HepG2 (cell line): ENCODE data around the gene PIK3R1. TPM values are rescaled to one million over a fixed set of nuclear protein-coding genes. Genes with fewer than 3 reads are reported as not detected.

ENCODE experiments used
- ATAC-seq: fragments of 200-7000 bp; cut with Tn5 transposase; 3 replicates; pipeline ENCODE4 v1.9.1; 2020; ENCODE audit warnings: mild to moderate bottlenecking, moderate library complexity
- BruUV-seq: library from RNA; stranded (reverse); fragments of 400-500 nt; replicated peaks from 2 replicates; lab custom pipeline; 2021; lab: Mats Ljungman, UMichigan
- CTCF ChIA-PET: fragments of 300-600 bp; formaldehyde crosslinking; extraction: SDS; loops from one replicate; lab custom pipeline; 2021; ENCODE audit warnings: low total read pairs, inconsistent platforms, low intra/inter-chr PET ratio; lab: Yijun Ruan, JAX
- POLR2A ChIA-PET: fragments of 350-600 bp; sonication (Branson Sonifier 250); formaldehyde crosslinking; loops from one replicate; lab custom pipeline; 2020; ENCODE audit warnings: antibody characterized with exemption, inconsistent platforms; lab: Yijun Ruan, JAX
- DNase-seq: peaks from one replicate; pipeline ENCODE4 v3.0.0-alpha.2; 2015; ENCODE audit warnings: low spot score
- FAIRE-seq: peaks from 3 replicates; lab custom pipeline; 2011; peaks lifted over from hg19 to GRCh38; lab: Jason Lieb, UNC
- H2AFZ ChIP-seq: one replicate; pipeline ENCODE4 v1.6.1; 2011; ENCODE audit warnings: low read length, inconsistent platforms
- H3K27ac ChIP-seq: fragments of 300-600 bp; 3 replicates; pipeline ENCODE4 v1.8.0; 2011; ENCODE audit warnings: mixed run types, mild to moderate bottlenecking, mixed read lengths, low read length, inconsistent platforms; ENCODE audit not compliant: insufficient read depth; ENCODE audit errors: extremely low read length
- H3K27me3 ChIP-seq, 2 experiments: fragments of 200-600 bp in 1 of 2; 2 replicates in 1 of 2; 3 replicates in 1 of 2; pipeline versions ENCODE4 v1.6.0 to v1.8.0; 2011; ENCODE audit warnings: low read length in 2 of 2, mild to moderate bottlenecking in 2 of 2, moderate library complexity in 2 of 2, inconsistent platforms in 1 of 2; ENCODE audit not compliant: insufficient read depth in 2 of 2, control insufficient read depth in 1 of 2
- H3K36me3 ChIP-seq, 2 experiments: fragments of 200-600 bp in 1 of 2; replicated peaks in 1 of 2; 2 replicates in 1 of 2; 3 replicates in 1 of 2; pipeline versions ENCODE4 v1.5.1 to v1.8.0; 2011; ENCODE audit warnings: low read length in 2 of 2, inconsistent platforms in 1 of 2; ENCODE audit not compliant: insufficient read depth in 2 of 2, control insufficient read depth in 1 of 2
- H3K4me1 ChIP-seq: 2 replicates; pipeline ENCODE4 v1.5.1; 2012; ENCODE audit warnings: low read length, inconsistent platforms; ENCODE audit not compliant: insufficient read depth
- H3K4me2 ChIP-seq: 2 replicates; pipeline ENCODE4 v1.6.0; 2011; ENCODE audit warnings: low read depth, low read length, inconsistent platforms
- H3K4me3 ChIP-seq, 3 experiments: fragments of 200-600 bp in 1 of 3; sonication (generic), shearing (Covaris generic) in 1 of 3; replicated peaks in 1 of 3; 2 replicates each; pipeline ENCODE4 v1.5.1; 2011 to 2016; ENCODE audit warnings: low read length in 3 of 3, inconsistent platforms in 2 of 3, low read depth in 2 of 3, mild to moderate bottlenecking in 2 of 3, control low read depth in 1 of 3, mixed read lengths in 1 of 3; ENCODE audit not compliant: insufficient read depth in 1 of 3
- H3K79me2 ChIP-seq: one replicate; pipeline ENCODE4 v1.6.1; 2011; ENCODE audit warnings: low read length, inconsistent platforms; ENCODE audit not compliant: insufficient read depth
- H3K9ac ChIP-seq: 2 replicates; pipeline ENCODE4 v1.6.0; 2011; ENCODE audit warnings: mild to moderate bottlenecking, low read depth, low read length, inconsistent platforms; ENCODE audit not compliant: insufficient read depth
- H3K9me3 ChIP-seq: 2 replicates; pipeline ENCODE4 v1.5.1; 2012; ENCODE audit warnings: mild to moderate bottlenecking, low read length
- H4K20me1 ChIP-seq: 2 replicates; pipeline ENCODE4 v1.6.0; 2011; ENCODE audit warnings: inconsistent platforms, mild to moderate bottlenecking, low read length, moderate library complexity; ENCODE audit not compliant: insufficient read depth
- EP300 ChIP-seq, 3 experiments: sonication (generic) in 1 of 3; formaldehyde crosslinking in 1 of 3; IDR thresholded peaks; 2 replicates each; pipeline versions ENCODE4 v1.5.1 to v1.6.1; 2011 to 2020; ENCODE audit warnings: low read depth in 2 of 3, low read length in 2 of 3, borderline replicate concordance in 1 of 3, improper control_type of control experiment in 1 of 3, mild to moderate bottlenecking in 1 of 3, missing genetic modification reagents in 1 of 3, moderate library complexity in 1 of 3
- LCORL ChIP-seq, 2 experiments: fragments of 450-650 bp in 1 of 2; sonication (generic) in 1 of 2; formaldehyde crosslinking in 1 of 2; IDR thresholded peaks; 2 replicates each; pipeline versions ENCODE4 v1.5.0 to v1.6.1; 2017 to 2020; ENCODE audit warnings: antibody characterized with exemption in 1 of 2, missing genetic modification reagents in 1 of 2
- ZSCAN9 ChIP-seq: IDR thresholded peaks from 2 replicates; pipeline ENCODE4 v1.6.1; 2016; ENCODE audit warnings: borderline replicate concordance
- WGBS: methylation state at CpG from one replicate; pipeline ENCODE4 v1.1.6; 2017; ENCODE audit warnings: low lambda C conversion rate; 5-methylcytosine and 5-hydroxymethylcytosine counted together
- in situ Hi-C: cut with HindIII; loops from 2 replicates; pipeline ENCODE4 v1.10.0; 2017; ENCODE audit warnings: low pct_unique_long_range_greater_than_20kb; ENCODE audit not compliant: extremely low pct_ligation_motif_present
- intact Hi-C: fragments of 100-400 bp; cut with micrococcal nuclease; formaldehyde crosslinking; loops from one replicate; pipeline ENCODE4 v1.10.0; 2022; ENCODE audit not compliant: unreplicated experiment
- polyA plus RNA-seq, 8 experiments: library from polyadenylated mRNA; depleted of rRNA in 3 of 8; stranded (reverse) in 7 of 8; unstranded in 1 of 8; fragments of >200 nt; fragmentation: Illumina TruSeq in 4 of 8; extraction: Trizol in 4 of 8; gene quantifications; 2 replicates each; pipeline versions ENCODE4 v1.2.1 to v1.2.3, GENCODE V29; 2011 to 2016; ENCODE audit warnings: low read depth in 4 of 8, missing spikeins in 1 of 8, mixed read lengths in 1 of 8; ENCODE audit not compliant: insufficient read depth in 1 of 8
- total RNA-seq, 5 experiments: library from RNA; depleted of rRNA; stranded (reverse); fragments of >200 nt; fragmentation: Illumina TruSeq; extraction: Trizol; gene quantifications; 2 replicates each; pipeline ENCODE4 v1.2.3, GENCODE V29; 2016; ENCODE audit warnings: low read depth in 1 of 5
- TF ChIP-seq, protein P1 (sequence below): sonication (generic); formaldehyde crosslinking; IDR thresholded peaks from 2 replicates; pipeline ENCODE4 v1.4.0; 2020; ENCODE audit warnings: missing genetic modification reagents
- TF ChIP-seq, protein P2 (sequence below): IDR thresholded peaks from 2 replicates; pipeline ENCODE4 v1.6.1; 2016; ENCODE audit warnings: low read depth, control low read depth
- TF ChIP-seq, protein P3 (sequence below): sonication (generic); formaldehyde crosslinking; conservative IDR thresholded peaks from 2 replicates; pipeline ENCODE4 v1.4.0; 2020; ENCODE audit warnings: mild to moderate bottlenecking, missing genetic modification reagents, moderate library complexity
- TF ChIP-seq, protein P4 (sequence below): sonication (generic); formaldehyde crosslinking; IDR thresholded peaks from 2 replicates; pipeline ENCODE4 v1.9.0; 2021; ENCODE audit warnings: missing genetic modification reagents, mild to moderate bottlenecking, borderline replicate concordance

Gene PIK3R1
- total and polyA plus RNA-seq, 2 of the 13 experiments (the other 11 are each of a cell fraction or from before 2014, with no cell fraction given), result 8.4 to 21.3 TPM

DNA sequence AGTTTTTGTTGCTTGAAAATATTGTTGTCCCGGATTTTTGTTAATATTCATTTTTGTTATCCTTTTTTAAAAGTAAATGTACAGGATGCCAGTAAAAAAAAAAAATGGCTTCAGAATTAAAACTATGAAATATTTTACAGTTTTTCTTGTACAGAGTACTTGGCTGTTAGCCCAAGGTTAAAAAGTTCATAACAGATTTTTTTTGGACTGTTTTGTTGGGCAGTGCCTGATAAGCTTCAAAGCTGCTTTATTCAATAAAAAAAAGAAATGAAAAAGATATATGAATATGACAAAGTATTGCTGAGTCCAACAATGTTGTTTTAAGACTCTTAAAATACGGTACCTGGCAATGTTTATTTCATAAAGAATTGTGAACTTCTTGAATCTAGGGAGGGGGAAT is 82.9 kb downstream of the PIK3R1 start:
- 98% methylated on average over 2 of the region's 2 CpGs for WGBS
- DNase-seq, result no peak
- no peak overlapping the region for H2AFZ ChIP-seq
- H3K36me3 ChIP-seq, result peaks cover 22 to 53% of the 10 kb centered on the region in 2 experiments
- no peaks in the 10 kb centered on the region for H3K9me3 ChIP-seq
- no peaks in the 10 kb centered on the region for H3K4me1 ChIP-seq
- no peak overlapping the region for H3K4me3 ChIP-seq
- FAIRE-seq, result no peak
- no peak overlapping the region for H3K9ac ChIP-seq
- no peaks in the 10 kb centered on the region for H3K79me2 ChIP-seq
- no peak overlapping the region for H3K27ac ChIP-seq
- CTCF ChIA-PET, result no interaction called here
- BruUV-seq, result no TSS peak
- no peaks in the 10 kb centered on the region for H4K20me1 ChIP-seq
- no peak for ATAC-seq
- in situ Hi-C loops, result no loop called here
- intact Hi-C loops, result no loop called here
- POLR2A ChIA-PET, result no interaction called here
- H3K4me2 ChIP-seq, result no peak overlapping the region
- H3K27me3 ChIP-seq, result no peaks in the 10 kb centered on the region
- TF ChIP-seq, protein P1, sequence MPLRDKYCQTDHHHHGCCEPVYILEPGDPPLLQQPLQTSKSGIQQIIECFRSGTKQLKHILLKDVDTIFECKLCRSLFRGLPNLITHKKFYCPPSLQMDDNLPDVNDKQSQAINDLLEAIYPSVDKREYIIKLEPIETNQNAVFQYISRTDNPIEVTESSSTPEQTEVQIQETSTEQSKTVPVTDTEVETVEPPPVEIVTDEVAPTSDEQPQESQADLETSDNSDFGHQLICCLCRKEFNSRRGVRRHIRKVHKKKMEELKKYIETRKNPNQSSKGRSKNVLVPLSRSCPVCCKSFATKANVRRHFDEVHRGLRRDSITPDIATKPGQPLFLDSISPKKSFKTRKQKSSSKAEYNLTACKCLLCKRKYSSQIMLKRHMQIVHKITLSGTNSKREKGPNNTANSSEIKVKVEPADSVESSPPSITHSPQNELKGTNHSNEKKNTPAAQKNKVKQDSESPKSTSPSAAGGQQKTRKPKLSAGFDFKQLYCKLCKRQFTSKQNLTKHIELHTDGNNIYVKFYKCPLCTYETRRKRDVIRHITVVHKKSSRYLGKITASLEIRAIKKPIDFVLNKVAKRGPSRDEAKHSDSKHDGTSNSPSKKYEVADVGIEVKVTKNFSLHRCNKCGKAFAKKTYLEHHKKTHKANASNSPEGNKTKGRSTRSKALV, result no peak
- TF ChIP-seq, protein P2, sequence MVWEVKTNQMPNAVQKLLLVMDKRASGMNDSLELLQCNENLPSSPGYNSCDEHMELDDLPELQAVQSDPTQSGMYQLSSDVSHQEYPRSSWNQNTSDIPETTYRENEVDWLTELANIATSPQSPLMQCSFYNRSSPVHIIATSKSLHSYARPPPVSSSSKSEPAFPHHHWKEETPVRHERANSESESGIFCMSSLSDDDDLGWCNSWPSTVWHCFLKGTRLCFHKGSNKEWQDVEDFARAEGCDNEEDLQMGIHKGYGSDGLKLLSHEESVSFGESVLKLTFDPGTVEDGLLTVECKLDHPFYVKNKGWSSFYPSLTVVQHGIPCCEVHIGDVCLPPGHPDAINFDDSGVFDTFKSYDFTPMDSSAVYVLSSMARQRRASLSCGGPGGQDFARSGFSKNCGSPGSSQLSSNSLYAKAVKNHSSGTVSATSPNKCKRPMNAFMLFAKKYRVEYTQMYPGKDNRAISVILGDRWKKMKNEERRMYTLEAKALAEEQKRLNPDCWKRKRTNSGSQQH (CRISPR knock-in tag), result no peak
- TF ChIP-seq LCORL (IDR thresholded peaks at IDR 0.05) (no peak), LCORL (CRISPR knock-in tag; IDR thresholded peaks at IDR 0.05) (no peak), ZSCAN9 (no peak), EP300 (IDR thresholded peaks at IDR 0.05; ENCODE audit: low read depth in 2 of 2, low read length in 2 of 2) (no peak), EP300 (CRISPR knock-in tag; IDR thresholded peaks at IDR 0.05; ENCODE audit: borderline replicate concordance) (no peak)
- TF ChIP-seq, protein P3, sequence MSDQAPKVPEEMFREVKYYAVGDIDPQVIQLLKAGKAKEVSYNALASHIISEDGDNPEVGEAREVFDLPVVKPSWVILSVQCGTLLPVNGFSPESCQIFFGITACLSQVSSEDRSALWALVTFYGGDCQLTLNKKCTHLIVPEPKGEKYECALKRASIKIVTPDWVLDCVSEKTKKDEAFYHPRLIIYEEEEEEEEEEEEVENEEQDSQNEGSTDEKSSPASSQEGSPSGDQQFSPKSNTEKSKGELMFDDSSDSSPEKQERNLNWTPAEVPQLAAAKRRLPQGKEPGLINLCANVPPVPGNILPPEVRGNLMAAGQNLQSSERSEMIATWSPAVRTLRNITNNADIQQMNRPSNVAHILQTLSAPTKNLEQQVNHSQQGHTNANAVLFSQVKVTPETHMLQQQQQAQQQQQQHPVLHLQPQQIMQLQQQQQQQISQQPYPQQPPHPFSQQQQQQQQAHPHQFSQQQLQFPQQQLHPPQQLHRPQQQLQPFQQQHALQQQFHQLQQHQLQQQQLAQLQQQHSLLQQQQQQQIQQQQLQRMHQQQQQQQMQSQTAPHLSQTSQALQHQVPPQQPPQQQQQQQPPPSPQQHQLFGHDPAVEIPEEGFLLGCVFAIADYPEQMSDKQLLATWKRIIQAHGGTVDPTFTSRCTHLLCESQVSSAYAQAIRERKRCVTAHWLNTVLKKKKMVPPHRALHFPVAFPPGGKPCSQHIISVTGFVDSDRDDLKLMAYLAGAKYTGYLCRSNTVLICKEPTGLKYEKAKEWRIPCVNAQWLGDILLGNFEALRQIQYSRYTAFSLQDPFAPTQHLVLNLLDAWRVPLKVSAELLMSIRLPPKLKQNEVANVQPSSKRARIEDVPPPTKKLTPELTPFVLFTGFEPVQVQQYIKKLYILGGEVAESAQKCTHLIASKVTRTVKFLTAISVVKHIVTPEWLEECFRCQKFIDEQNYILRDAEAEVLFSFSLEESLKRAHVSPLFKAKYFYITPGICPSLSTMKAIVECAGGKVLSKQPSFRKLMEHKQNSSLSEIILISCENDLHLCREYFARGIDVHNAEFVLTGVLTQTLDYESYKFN (CRISPR knock-in tag), result no peak
- TF ChIP-seq, protein P4, sequence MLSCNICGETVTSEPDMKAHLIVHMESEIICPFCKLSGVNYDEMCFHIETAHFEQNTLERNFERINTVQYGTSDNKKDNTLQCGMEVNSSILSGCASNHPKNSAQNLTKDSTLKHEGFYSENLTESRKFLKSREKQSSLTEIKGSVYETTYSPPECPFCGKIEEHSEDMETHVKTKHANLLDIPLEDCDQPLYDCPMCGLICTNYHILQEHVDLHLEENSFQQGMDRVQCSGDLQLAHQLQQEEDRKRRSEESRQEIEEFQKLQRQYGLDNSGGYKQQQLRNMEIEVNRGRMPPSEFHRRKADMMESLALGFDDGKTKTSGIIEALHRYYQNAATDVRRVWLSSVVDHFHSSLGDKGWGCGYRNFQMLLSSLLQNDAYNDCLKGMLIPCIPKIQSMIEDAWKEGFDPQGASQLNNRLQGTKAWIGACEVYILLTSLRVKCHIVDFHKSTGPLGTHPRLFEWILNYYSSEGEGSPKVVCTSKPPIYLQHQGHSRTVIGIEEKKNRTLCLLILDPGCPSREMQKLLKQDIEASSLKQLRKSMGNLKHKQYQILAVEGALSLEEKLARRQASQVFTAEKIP, result no peak
